Measurements from ENCODE around the gene CEP20.
"Not testable (repeated sequence)": the region's sequence is repeated elsewhere in the genome, so short reads cannot be mapped to it uniquely, and the experiment has no call there.

CEP20 gene

DNA sequence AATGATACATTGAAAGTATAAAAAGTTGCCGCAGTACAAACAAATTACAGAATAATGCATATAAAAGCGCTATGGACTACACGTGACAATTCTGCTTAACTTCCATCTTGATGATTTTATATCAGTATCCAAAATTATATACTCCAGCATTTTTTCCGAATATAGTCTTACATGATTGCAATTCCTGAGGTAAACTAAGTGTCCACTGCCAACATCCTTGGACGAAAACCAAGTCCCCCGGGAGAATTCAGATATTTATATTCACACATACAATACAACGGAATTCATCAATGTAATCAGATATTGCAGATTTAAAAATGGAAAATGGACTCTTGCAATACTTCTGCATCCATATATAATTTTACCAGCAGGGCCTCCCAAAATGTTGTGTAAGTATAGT, 22.7 kb downstream of the CEP20 start:
- Histone ChIP-seq H3K27ac (no peak overlapping the region), H3K4me3 (no peak overlapping the region)

GRCh38 chr16:15864939-15865338, 23.5 kb downstream of the CEP20 start:
- Histone ChIP-seq H3K4me3 (no peak overlapping the region), H3K27ac (no peak overlapping the region)

DNA sequence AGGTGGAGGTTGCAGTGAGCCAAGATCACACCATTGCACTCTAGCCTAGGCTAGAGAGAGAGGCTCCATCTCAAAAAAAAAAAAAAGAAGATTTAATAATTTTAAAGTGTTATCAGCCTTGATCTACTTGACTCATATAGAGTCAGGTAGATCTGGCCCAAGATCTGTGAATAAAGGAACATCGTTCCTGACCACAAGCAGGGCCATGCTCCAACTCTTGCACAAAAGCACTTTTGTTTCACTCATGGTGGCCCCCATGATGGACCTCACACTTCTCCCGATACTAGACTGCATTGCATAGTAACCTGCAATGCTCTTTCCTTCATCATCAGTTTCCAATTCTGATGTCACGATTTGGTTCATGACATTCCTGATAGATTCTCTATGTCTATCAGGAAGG, 26.4 kb downstream of the CEP20 start:
- H3K4me3 ChIP-seq: no peak overlapping the region
- no peak overlapping the region for H3K27ac ChIP-seq

DNA sequence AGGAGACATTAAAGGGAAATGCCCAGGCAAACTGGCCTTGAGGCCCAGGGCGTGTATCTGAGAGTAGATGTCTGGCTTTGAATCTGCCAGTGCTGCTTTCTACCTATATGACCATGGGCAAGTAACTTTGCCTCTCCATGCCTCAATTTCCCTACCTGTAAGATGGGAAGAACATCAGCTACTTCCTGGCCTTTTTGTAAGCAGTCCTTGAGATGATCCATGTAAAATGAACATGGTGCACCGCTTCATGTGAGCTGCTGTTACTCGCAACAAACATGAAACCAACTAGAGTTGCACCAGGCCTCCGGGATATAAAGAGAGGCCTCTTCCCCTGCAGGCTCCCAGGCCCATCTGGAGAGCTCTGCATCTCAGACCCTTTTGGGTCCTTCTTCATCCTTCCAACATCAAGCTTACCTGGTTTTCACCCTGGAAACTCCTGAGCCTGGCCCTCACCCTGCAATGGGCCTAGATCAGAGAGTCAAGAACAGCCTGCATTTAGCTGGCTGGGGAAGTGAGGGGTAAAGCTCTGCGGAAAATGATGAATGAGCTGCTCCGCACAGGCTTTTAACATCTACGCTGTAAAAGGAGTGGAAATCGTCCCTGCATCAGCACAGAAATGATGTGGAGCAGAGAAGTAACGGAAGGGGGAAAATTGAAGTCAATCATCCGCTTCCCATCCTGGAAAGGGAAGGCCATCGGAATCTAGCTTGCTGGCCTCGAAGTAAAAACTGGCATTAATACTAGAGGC, 29.3 kb downstream of the CEP20 start:
- Histone ChIP-seq H3K27ac (no peak overlapping the region), H3K4me3 (no peak overlapping the region)

- Histone ChIP-seq H3K27ac (peak overlapping the region in 2 of 21 experiments; percentile 13 to 22), H3K4me3 (peak overlapping the region in 6 of 7 experiments; percentile 10 to 35 (median 18))
Observed at GRCh38 chr16:15857724-15858560, 30.5 kb downstream of the CEP20 start.

DNA sequence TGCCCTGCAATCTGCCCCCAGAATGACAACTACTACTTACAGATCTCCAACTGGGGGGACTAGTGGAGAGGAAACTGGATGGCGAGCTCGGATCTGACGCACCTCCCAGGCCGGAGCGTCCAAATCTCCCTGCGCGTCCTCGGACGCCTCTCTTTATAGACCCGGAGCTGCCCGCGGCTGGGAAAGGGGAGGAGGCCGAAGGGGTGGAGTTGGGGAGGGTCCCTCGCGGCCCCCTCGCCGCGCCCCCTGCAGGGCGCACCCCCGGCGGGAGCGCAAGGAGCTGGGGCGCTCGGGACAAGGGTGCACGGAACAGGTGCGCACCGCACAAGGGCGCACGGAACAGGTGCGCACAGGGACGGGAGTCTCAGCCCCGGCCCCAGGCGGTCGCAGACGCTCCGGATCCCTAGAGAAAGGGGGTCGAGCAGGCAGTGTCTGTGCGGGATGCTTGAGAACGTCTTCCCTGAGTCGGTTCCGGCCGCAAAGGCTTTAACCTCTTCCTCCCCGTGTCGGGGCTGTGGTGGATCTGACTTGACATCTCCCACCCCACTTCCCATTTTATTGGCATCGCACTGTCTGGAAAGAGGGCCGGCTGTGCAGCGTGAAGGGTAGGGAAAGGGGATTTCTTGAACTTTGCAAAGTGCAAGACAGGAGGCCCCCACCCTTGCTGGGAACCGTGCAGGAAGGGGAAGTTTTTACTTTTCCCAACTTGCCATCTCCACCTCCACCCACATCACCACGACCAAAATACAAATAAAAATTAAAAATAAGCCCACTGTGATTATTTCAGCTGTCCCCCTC, 31.3 kb downstream of the CEP20 start, which contains the start of gene MYH11:
Gene MYH11 (minus strand): TSS at position 128 of the 798 bp plus-strand sequence. CDS start 18,776 bp downstream, outside the sequence.
- peak within 1 kb of the TSS in 6 of 7 experiments; percentile 10 to 35 (median 18) for H3K4me3 ChIP-seq

GRCh38 chr16:15856182-15856581, 32.2 kb downstream of the CEP20 start:
- no peak overlapping the region for H3K27ac ChIP-seq
- H3K4me3 ChIP-seq: no peak overlapping the region

More for the DNA sequence above, 31.3 kb downstream of the CEP20 start, which contains the start of gene MYH11:
- H3K27ac ChIP-seq: no peak within 1 kb of the TSS

DNA sequence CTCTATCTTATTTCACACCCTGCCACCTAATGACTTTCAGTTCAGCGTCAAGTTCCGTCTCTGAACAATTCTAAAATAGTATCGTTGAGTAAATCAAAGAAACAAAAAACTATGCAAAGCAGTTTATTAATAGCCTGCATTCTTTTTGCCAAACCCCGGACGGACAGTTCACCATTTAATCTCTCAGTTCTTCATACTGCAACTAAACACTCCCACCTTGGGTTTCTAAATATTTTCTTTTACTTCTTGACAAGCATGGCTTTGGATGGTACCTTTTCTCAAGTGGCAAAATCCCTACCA, 32.7 kb downstream of the CEP20 start:
- no peak overlapping the region for H3K27ac ChIP-seq
- H3K4me3 ChIP-seq: no peak overlapping the region

DNA sequence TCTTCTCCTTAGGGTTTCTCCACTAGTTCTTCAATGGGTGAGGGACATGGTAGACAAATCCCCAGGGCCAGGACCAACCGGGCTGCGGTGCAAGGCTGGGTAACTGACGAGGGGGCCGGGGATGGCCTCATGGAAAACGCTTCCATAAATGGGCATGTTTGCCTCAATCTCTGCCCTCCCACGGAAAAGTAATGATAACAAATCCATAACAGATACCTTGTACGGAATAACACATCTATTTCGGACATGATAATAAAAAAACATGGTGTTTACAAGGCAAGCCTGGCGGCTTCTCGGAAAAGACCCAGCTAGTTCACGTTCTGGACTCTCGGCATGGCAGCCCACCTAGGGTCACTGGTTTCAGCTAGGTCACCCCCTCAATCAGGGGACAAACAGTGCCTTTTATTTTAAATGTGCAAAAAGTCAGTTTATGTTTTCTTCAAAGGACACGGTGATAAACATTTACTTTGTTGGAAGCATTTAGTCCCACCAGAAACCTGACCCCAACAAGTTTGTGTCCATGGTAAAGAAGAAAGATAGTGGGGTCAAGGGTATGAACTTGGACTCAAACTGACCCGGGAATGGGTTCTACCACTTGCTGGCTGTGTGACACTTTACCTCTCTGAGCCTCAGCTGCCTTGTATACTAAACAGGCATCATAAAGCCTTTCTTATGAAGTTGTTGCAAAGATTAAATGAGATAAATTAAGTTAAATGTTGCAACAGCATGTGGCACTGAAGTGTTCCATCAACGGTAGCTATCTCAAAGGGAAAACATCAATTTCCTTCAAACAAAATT, 33.3 kb downstream of the CEP20 start:
- no peak overlapping the region for H3K27ac ChIP-seq
- no peak overlapping the region for H3K4me3 ChIP-seq

GRCh38 chr16:15854061-15854460, 34.3 kb downstream of the CEP20 start:
- Histone ChIP-seq H3K4me3 (no peak overlapping the region), H3K27ac (no peak overlapping the region)

GRCh38 chr16:15853021-15853420, 35.4 kb downstream of the CEP20 start:
- no peak overlapping the region for H3K27ac ChIP-seq
- no peak overlapping the region for H3K4me3 ChIP-seq

DNA sequence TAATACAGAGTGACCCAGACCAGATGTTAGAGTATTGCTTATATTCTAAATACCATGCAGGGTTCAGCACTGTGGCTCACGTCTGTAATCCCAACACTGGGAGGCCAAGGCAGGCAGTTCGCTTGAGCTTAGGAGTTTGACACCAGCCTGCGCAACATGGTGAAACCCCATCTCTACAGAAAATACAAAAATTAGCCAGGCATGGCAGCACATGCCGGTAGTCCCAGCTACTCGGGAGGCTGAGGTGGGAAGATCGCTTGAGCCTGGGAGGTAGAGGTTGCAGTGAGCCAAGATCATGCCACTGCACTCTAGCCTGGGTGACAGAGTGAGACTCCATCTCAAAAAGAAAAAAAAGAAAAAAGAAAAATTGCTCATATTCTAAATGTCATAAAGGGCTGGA, 37.8 kb downstream of the CEP20 start:
- not testable (repeated sequence) for H3K4me3 ChIP-seq, H3K27ac ChIP-seq

DNA sequence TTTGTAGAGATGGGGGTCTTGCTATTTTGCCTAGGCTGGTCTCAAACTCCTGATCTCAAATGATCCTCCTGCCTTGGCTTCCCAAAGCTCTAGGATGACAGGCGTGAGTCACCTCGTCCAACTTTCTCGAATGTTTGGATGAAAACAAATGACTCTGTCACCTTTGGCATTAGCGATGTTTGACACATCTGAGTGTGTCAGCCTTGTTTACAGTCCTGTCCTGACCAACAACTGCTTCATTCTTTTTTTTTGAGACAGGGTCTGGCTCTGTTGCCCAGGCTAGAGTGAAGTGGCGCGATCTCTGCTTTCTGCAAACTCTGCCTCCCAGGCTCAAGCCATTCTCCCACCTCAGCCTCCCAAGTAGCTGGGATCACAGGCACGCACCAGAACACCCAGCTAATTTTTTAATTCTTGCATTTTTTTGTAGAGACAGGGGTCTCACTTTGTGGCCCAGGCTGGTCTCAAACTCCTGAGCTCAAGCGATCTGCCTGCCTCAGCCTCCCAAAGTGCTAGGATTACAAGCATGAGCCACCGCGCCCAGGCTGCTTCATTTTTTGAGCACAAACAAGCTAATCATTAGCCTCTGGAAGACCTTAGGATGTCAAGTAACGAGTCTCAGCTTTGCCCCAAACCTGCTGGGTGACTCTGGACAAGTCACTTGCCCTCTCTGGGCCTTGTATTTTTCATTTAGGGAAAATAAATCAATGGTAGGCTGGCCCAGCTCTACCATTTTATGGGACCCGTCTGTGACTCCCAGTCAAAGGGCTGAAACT, 39.0 kb downstream of the CEP20 start:
- H3K27ac ChIP-seq: no peak overlapping the region
- H3K4me3 ChIP-seq: no peak overlapping the region

DNA sequence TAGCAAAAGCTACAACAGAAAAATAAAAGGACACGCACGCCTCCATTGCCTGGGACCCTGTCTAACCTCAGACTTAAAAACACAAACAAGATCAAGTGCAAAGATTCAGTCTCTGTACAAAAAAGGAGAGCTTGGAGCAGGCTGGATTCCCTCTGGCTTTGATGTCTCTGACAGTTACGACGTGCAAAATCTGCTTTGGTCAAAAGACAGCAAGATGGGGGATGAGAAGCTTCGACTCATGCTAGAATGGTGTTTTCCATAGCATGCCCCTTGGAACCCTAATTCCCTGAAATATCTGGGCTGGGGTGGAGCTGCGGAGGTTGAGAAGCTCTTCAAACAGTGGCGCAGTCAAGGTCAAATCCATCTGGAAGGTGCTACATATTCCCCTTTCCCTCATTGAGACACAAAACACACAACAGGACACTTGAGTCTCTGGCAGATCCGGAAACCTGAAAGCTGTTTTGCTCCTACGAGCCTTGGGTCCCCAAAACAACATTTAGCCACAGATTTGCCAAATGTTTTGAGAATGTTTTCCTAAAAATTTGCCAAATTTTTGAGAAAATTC, 40.7 kb downstream of the CEP20 start:
- H3K4me3 ChIP-seq: no peak overlapping the region
- no peak overlapping the region for H3K27ac ChIP-seq

- Histone ChIP-seq H3K4me3 (no peak overlapping the region), H3K27ac (no peak overlapping the region)
Observed at GRCh38 chr16:15846510-15846909, 41.9 kb downstream of the CEP20 start.

DNA sequence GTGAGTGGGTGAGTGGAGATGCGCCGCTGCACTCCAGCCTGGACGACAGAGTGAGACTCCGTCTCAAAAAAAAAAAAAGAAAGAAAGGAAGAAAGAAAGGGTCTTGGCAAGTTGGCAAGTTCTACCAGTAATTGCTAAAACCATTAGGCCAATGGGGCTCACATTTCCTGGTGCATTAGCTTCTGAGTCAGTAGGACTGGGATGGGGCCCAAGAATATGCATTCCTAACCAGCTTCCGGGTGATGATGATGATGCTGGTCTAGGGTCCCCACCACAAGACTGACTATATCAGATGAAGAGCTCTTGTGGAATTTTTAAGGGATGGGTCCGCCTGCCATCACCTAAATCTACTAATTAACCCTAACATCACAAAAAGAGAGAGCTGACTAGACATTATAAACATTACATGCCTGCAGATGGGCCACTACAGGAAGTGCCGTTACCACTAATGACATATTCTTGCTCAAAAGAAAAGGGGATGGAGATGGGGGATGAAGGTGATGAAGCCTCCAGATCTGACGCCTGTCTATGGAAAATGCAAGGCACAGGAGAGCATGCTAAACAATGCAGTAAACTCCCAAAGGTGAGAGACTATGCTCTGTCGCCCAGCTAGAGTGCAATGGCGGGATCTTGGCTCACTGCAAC, 44.6 kb downstream of the CEP20 start:
- Histone ChIP-seq H3K4me3 (no peak overlapping the region), H3K27ac (no peak overlapping the region)

GRCh38 chr16:15839204-15839603, 49.2 kb downstream of the CEP20 start:
- H3K27ac ChIP-seq, H3K4me3 ChIP-seq: not testable (repeated sequence)

DNA sequence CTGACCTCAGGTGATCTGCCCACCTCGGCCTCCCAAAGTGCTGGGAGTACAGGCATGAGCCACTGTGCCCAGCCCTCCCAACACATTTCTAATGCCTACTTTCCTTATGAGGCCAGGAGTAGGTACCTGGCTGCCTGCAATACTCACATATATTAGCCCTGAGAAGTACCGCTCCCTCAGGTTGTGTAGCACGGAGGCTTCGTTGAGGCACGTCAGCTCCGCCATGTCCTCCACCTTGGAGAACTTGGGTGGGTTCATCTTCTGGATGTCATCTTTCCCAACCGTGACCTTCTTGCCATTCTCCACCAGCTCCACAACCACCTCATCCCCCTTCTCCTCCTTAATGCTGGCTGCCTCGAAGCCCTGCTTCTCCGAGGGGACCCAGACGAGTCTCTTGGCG, 50.6 kb downstream of the CEP20 start:
- H3K27ac ChIP-seq: no peak overlapping the region
- H3K4me3 ChIP-seq: no peak overlapping the region
